Spleen (tissue), 11 donors: ENCODE measurements around the gene ZRANB2. TPM values are rescaled to one million over a fixed set of nuclear protein-coding genes. Genes with fewer than 3 reads are reported as not detected.

Experiments
- DNase-seq: peaks from one replicate; pipeline ENCODE4 v3.0.0-alpha.2; 2020
- H3K27ac ChIP-seq, 8 donors: fragments of 200-600 bp; sonication (generic) in 7 of 8; 1 replicate in 4 of 8; 2 replicates in 4 of 8; pipeline versions ENCODE4 v1.5.0 to v1.8.0; 2016 to 2021; ENCODE audit warnings: inconsistent platforms in 4 of 8, mild to moderate bottlenecking in 4 of 8, moderate library complexity in 1 of 8
- H3K27me3 ChIP-seq, 7 donors: fragments of 200-600 bp; sonication (generic) in 6 of 7; replicated peaks in 1 of 7; 1 replicate in 4 of 7; 2 replicates in 3 of 7; pipeline versions ENCODE4 v1.5.0 to v1.8.0; 2016 to 2021; ENCODE audit warnings: inconsistent platforms in 3 of 7, mild to moderate bottlenecking in 1 of 7
- H3K36me3 ChIP-seq, 6 donors: fragments of 200-600 bp; sonication (generic) in 5 of 6; 1 replicate in 4 of 6; 2 replicates in 2 of 6; pipeline versions ENCODE4 v1.5.0 to v1.8.0; 2016 to 2021; ENCODE audit warnings: inconsistent platforms in 2 of 6
- H3K4me1 ChIP-seq, 6 donors: fragments of 200-600 bp; sonication (generic) in 5 of 6; 1 replicate in 3 of 6; 2 replicates in 3 of 6; pipeline versions ENCODE4 v1.5.0 to v1.8.0; 2016 to 2021; ENCODE audit warnings: inconsistent platforms in 3 of 6
- H3K4me3 ChIP-seq, 8 donors: fragments of 200-600 bp; sonication (generic) in 7 of 8; 1 replicate in 4 of 8; 2 replicates in 4 of 8; pipeline versions ENCODE4 v1.5.0 to v1.8.0; 2016 to 2021; ENCODE audit warnings: inconsistent platforms in 4 of 8, mild to moderate bottlenecking in 4 of 8, moderate library complexity in 2 of 8
- H3K9me3 ChIP-seq, 8 donors: fragments of 200-600 bp; sonication (generic) in 7 of 8; 1 replicate in 4 of 8; 2 replicates in 4 of 8; pipeline versions ENCODE4 v1.5.0 to v1.8.0; 2016 to 2021; ENCODE audit warnings: inconsistent platforms in 4 of 8
- CTCF ChIP-seq, 11 experiments: fragments of 200-600 bp in 7 of 11; fragments of 450-650 bp in 4 of 11; sonication (generic) in 4 of 11; IDR thresholded peaks in 8 of 11; conservative IDR thresholded peaks in 3 of 11; 1 replicate in 7 of 11; 2 replicates in 4 of 11; pipeline versions ENCODE4 v1.4.0 to v1.8.0; 2016 to 2021; ENCODE audit warnings: antibody characterized with exemption in 11 of 11, inconsistent platforms in 4 of 11, mild to moderate bottlenecking in 1 of 11
- POLR2A ChIP-seq, 3 donors: fragments of 450-650 bp; IDR thresholded peaks; one replicate each; pipeline ENCODE4 v1.5.1; 2017; ENCODE audit warnings: antibody characterized with exemption in 3 of 3, mild to moderate bottlenecking in 1 of 3
- POLR2AphosphoS5 ChIP-seq, 3 donors: sonication (generic); formaldehyde crosslinking; IDR thresholded peaks; one replicate each; pipeline ENCODE4 v1.5.1; 2017; ENCODE audit warnings: antibody characterized with exemption in 3 of 3
- WGBS, 5 donors: extraction: QIAGEN DNeasy Blood & Tissue Kit in 3 of 5; methylation state at CpG; one replicate each; pipeline versions ENCODE4 v1.1.5 to v1.1.7; 2013 to 2018; 5-methylcytosine and 5-hydroxymethylcytosine counted together
- intact Hi-C: fragments of 100-400 bp; cut with DNase I; formaldehyde crosslinking; loops from one replicate; pipeline ENCODE4 v1.15.0; 2023; ENCODE audit warnings: low total_unique reads
- polyA plus RNA-seq, 3 donors: library from polyadenylated mRNA; stranded (reverse); fragments of 200-250 nt; gene quantifications; one replicate each; pipeline ENCODE4 v1.2.1, GENCODE V29; 2013
- total RNA-seq, 7 donors: library from RNA; depleted of rRNA in 3 of 7; stranded (reverse); fragments of >200 nt in 3 of 7; fragmentation: NEBNext Ultra II Directional in 4 of 7; extraction: Animal tissue kit (Norgen Biotek cat#: 25700) in 4 of 7; gene quantifications; one replicate each; pipeline versions ENCODE4 v1.1.0 to v1.2.1, GENCODE V29; 2016 to 2021
- donor health status: healthy with polysubstance abuse.
- donor health status: DM: no; HTN: no; CAD: no; lungs with moderate emphysema.
- donor health status: DM: no; HTN: no; CAD: no.
- donor health status: Bipolar disorder and iron deficiency.
- donor health status: healthy.
- donor health status: DM: no; HTN: no; CAD: no.
- donor health status: DM: yes; HTN: yes; CAD: no.

The ZRANB2 gene
- total and polyA plus RNA-seq, 10 donors: 52.6 to 109 (median 82.3) TPM

- no peak overlapping the region for H3K27ac ChIP-seq
- intact Hi-C loops: loop anchor here (5.0 kb wide), 1 partner anchor 358 kb away; no protein-coding TSS in a partner anchor
- WGBS, 5 donors: 91 to 94% (median 93%) methylated on average over 1 of the region's 1 CpG
- peaks cover 0 to 23% (median 19%) of the 10 kb centered on the region in 6 donors for H3K4me1 ChIP-seq
- H3K27me3 ChIP-seq: peaks cover 3 to 63% (median 39%) of the 10 kb centered on the region in 7 donors
- TF ChIP-seq POLR2A (IDR thresholded peaks at IDR 0.05) (no peak), CTCF (IDR thresholded peaks at IDR 0.05 in 8 of 11, conservative IDR thresholded peaks at IDR 0.05 in 3 of 11) (no peak), POLR2AphosphoS5 (IDR thresholded peaks at IDR 0.05) (no peak)
- no peak overlapping the region for H3K4me3 ChIP-seq
- DNase-seq: no peak
- H3K9me3 ChIP-seq: no peaks in the 10 kb centered on the region
- no peaks in the 10 kb centered on the region for H3K36me3 ChIP-seq
Observed at GRCh38 chr1:71044833-71045232, 36.0 kb downstream of the ZRANB2 start.

DNA sequence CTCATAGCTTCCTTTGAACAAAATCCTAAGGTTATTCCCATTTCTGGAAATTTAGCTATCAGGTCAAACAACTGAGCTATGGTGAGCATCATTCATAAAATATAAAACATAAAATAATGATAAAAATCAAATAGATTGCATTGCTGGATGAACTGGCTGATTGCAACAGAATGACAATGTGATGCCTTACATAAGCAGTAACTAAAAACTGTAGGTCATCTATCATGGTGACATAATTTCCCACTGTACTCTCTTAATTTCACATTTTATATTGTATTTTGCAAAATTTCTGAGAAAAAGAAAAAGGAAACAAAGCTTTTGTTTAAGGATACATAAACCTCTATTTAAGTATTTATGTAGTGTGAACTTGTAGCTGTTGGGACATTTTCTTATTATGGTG lies 37.8 kb downstream of the ZRANB2 start:
- no peak overlapping the region for H3K4me3 ChIP-seq
- no peak for TF ChIP-seq POLR2A (IDR thresholded peaks at IDR 0.05)
- no peaks in the 10 kb centered on the region for H3K36me3 ChIP-seq
- H3K9me3 ChIP-seq: no peaks in the 10 kb centered on the region
- DNase-seq: no peak
- peaks cover 3 to 56% (median 26%) of the 10 kb centered on the region in 7 donors for H3K27me3 ChIP-seq
- intact Hi-C loops: no loop called here
- peaks cover 0 to 20% (median 18%) of the 10 kb centered on the region in 6 donors for H3K4me1 ChIP-seq
- no peak overlapping the region for H3K27ac ChIP-seq

DNA sequence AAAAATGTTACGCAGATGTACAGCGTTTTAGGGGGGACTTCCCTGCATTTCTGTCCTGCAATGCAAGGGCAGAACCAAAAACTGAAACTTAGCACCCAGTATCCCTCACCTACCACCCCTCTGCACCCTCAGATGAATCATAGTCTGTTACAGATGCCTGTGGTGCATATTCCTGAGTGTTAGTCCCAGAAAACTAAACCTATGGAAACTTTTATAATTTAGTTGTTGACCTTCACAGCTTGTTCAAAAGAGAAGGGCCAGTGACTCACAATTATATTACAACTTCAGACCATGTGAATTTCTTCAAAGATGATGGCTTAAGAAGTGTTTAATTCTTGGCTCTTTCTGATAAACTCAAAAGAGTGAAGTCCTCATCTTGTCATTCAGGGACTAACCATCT lies 39.0 kb downstream of the ZRANB2 start:
- H3K4me3 ChIP-seq: no peak overlapping the region
- H3K9me3 ChIP-seq: no peaks in the 10 kb centered on the region
- H3K27me3 ChIP-seq: peaks cover 0 to 43% (median 13%) of the 10 kb centered on the region in 7 donors
- H3K27ac ChIP-seq: no peak overlapping the region
- intact Hi-C loops: no loop called here
- DNase-seq: no peak
- no peaks in the 10 kb centered on the region for H3K36me3 ChIP-seq
- H3K4me1 ChIP-seq: peaks cover 0 to 7% (median 6%) of the 10 kb centered on the region in 6 donors
- no peak for TF ChIP-seq CTCF (IDR thresholded peaks at IDR 0.05 in 8 of 11, conservative IDR thresholded peaks at IDR 0.05 in 3 of 11)
- no peak for TF ChIP-seq POLR2A (IDR thresholded peaks at IDR 0.05)
- TF ChIP-seq POLR2AphosphoS5 (IDR thresholded peaks at IDR 0.05): no peak
- 52 to 72% (median 62%) methylated on average over 2 of the region's 2 CpGs for WGBS, 5 donors

DNA sequence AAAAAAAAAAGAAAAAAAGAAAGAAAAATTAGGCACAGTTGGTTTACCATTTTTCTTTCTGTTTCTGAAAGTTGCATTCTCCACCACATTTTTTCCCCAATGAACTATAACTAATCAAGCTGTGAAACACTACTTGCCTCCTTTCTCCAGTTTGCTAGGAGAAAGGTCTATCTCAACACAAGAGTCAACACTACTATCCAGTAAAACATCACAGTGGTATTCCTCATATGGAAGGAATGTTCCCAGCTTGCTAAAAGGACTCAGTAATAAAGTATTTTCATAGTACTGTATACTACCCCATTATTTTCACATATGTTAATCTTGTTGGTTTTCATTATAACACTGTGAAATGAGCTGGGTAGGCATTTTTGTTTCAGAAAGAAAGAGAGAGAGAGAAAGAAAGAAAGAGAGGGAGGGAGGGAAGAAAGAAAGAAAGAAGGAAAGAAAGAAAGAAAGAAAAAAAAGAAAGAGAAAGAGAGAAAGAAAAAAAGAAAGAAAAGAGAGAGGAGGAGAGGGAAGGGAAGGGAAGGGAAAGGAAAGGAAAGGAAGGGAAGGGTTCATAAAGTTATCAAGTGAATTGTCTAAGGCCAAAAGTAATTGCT lies 41.1 kb downstream of the ZRANB2 start:
- no peaks in the 10 kb centered on the region for H3K4me1 ChIP-seq
- intact Hi-C loops: no loop called here
- no peak overlapping the region for H3K27ac ChIP-seq
- TF ChIP-seq POLR2A (IDR thresholded peaks at IDR 0.05) (no peak), POLR2AphosphoS5 (IDR thresholded peaks at IDR 0.05) (no peak), CTCF (IDR thresholded peaks at IDR 0.05 in 8 of 11, conservative IDR thresholded peaks at IDR 0.05 in 3 of 11) (no peak)
- peaks cover 0 to 23% (median 0%) of the 10 kb centered on the region in 7 donors for H3K27me3 ChIP-seq
- H3K36me3 ChIP-seq: no peaks in the 10 kb centered on the region
- no peak for DNase-seq
- H3K4me3 ChIP-seq: no peak overlapping the region
- H3K9me3 ChIP-seq: no peaks in the 10 kb centered on the region
